KBM-7 (cell line): ENCODE results near the gene RGS14.
"Not testable (repeated sequence)": the region's sequence is repeated elsewhere in the genome, so short reads cannot be mapped to it uniquely, and the experiment has no call there.

ENCODE experiments used
- DNase-seq: peaks from one replicate; pipeline ENCODE4 v3.0.0-alpha.2; 2015
- in situ Hi-C: fragments of 300-500 bp; cut with MboI; formaldehyde crosslinking; loops from 2 replicates; pipeline ENCODE4 v1.14.3; 2020; ENCODE audit warnings: low sequenced_read_pairs, low pct_unique_long_range_greater_than_20kb, mixed read lengths

RGS14 gene

GRCh38 chr5:177343000-177343399 is 14.7 kb upstream of the RGS14 start:
- DNase-seq, in situ Hi-C loops: not testable (repeated sequence)

GRCh38 chr5:177343777-177344176 is 13.9 kb upstream of the RGS14 start:
- in situ Hi-C loops, result no loop called here

GRCh38 chr5:177344891-177345290 is 12.8 kb upstream of the RGS14 start:
- no peak for DNase-seq
- in situ Hi-C loops, result no loop called here

More at GRCh38 chr5:177343777-177344176, 13.9 kb upstream of the RGS14 start:
- no peak for DNase-seq

- in situ Hi-C loops, result no loop called here
- no peak for DNase-seq
Measured at GRCh38 chr5:177346820-177347219, 10.9 kb upstream of the RGS14 start.

GRCh38 chr5:177347699-177348098 is 10.0 kb upstream of the RGS14 start:
- in situ Hi-C loops, result no loop called here
- DNase-seq, result no peak

DNA sequence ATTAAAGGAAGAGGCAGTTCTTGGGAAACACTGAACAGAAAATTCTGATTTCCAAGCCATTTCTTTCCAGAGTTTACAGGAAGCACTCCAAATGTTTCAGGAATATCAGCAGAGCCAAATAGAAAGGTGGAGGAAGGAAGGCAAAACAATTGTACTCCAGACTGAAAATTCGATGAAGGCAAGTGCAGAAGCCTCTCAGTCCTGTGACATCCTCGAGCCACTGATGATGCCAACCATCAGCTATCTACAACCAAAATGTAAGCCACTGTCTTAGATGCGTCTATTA is 8.4 kb upstream of the RGS14 start:
- no peak for DNase-seq
- in situ Hi-C loops, result no loop called here

- DNase-seq, result no peak
- in situ Hi-C loops, result no loop called here
Measured at GRCh38 chr5:177349762-177350161, 8.0 kb upstream of the RGS14 start.

DNA sequence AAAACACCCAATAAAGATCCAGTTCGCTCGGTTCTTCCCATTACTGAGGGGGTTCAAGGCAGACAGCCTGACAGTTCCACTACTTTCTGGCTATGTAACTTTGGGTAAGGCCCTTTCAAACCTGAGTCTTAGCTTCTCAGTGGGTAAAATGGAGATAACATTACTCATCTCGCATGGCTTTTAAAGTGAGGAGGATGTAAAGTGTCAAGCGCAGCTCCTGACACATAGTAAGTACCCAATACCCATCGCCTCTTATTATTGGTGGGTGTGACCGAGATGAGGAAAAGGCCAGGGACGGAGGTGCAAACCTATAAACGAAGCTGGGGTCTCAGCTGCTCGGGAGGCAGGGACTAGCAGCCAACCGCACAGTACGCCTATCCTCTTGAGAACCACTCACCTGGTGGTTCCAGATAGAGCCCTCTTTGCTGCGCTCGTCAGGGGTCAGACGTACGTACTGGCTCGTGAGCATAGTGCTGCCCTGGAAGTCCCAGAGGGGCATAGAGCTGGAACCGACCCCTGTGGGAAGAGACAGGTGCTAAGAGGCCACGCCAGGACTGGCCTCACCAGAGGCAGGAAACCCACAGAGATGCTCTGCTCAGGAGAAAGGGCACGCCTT is 6.8 kb upstream of the RGS14 start:
- in situ Hi-C loops, result no loop called here
- no peak for DNase-seq

GRCh38 chr5:177351392-177352329 is 6.1 kb upstream of the RGS14 start, which contains the start of gene LMAN2:
LMAN2 (minus strand) TSS chr5:177351668; CDS start chr5:177351647, 21 bp downstream.
- DNase-seq, result peak; percentile 97
- in situ Hi-C loops, result no loop called here

GRCh38 chr5:177353093-177353492 is 4.6 kb upstream of the RGS14 start:
- DNase-seq, result peak; percentile 83

GRCh38 chr5:177354256-177354655 is 3.5 kb upstream of the RGS14 start:
- in situ Hi-C loops, result no loop called here
- no peak for DNase-seq

More at GRCh38 chr5:177353093-177353492, 4.6 kb upstream of the RGS14 start:
- in situ Hi-C loops, result no loop called here

DNA sequence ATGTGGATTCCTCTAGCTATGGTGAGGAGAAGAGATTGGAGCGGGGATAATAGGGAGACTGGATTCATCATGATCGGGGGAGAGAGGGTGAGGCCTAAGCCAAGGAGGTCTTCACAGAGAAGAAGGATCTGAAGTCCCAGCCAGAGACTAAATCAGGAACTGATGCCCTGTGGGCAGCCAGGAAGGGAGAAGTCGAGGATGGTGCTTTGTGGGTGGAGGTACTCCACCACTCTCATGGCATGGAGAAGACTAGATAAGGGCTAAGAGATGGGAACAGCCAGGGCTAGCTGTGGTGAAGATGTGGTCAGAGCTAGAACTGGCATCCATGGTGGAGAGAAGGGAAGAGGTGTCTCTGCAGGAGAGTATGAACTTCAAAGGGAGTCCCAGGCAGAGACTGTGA is 3.0 kb upstream of the RGS14 start:
- in situ Hi-C loops, result no loop called here
- no peak for DNase-seq

- in situ Hi-C loops, result no loop called here
Measured at GRCh38 chr5:177355162-177355867, 2.4 kb upstream of the RGS14 start.

GRCh38 chr5:177355868-177356168 is 1.9 kb upstream of the RGS14 start:
- in situ Hi-C loops, result no loop called here
- DNase-seq, result peak; percentile 44

More at GRCh38 chr5:177355162-177355867, 2.4 kb upstream of the RGS14 start:
- no peak for DNase-seq

DNA sequence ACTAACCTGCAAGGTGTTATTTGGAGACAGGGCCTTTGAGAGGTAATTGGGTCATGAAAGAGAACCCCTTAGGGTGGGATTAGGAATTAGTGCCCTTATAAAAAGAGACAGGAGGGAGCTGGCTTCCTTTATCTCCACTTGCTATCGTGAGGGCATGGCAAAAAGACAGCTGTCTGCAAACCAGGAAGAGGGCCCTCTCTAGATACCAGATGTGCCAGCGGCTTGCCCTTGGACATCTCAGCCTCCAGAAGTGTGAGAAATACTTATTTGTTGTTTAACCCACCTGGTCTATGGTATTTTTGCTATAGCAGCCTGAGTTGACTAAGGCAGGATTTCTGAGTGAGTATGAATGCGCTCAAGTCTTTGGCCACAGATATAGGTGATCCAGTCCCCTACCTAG is 978 bp upstream of the RGS14 start:
- in situ Hi-C loops, result no loop called here
- no peak for DNase-seq

GRCh38 chr5:177357146-177357458 is 622 bp upstream of the RGS14 start:
- no peak for DNase-seq
- in situ Hi-C loops, result no loop called here

GRCh38 chr5:177358370-177358819 is 671 bp downstream of the RGS14 start:
- in situ Hi-C loops, result no loop called here
- no peak for DNase-seq

DNA sequence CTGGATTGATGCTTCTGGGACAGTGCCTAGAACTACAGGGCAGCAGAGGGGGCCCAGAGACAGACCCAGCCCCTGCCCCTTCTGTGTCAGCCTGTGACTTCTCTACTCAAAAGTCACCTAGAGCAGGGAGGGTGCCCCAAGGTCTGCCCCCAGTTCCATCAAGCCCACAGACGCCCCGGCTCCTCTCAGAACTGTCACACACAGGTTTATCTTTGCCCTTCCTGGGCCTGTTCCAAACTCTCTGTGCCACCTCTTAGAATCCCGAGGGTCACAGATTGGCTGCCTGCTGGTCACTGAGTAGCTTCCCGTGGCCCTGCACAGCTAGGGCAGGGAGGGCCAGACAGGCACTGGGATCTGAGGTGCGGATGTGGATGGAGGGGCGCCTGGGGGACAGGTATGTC is 1.7 kb downstream of the RGS14 start:
- in situ Hi-C loops, result no loop called here
- DNase-seq, result no peak

DNA sequence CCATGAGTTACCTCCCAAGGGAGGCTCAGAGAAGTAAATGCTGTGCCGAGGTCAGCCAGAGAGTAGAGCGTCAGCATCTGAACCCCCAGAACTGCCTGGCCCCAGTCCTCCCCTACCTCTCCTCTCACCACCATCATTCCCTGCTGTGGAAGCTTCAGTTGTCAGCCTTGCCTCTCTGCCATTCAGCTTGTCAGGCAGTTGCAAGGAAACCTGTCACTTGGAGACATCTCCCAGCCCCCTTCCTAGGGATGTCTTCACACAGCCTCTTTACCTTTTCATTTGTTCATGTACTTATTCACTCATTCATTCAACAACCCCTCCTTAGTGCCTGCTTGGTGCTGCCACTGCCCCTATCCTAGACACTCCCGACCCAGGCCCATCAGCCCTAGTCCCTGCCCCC is 2.1 kb downstream of the RGS14 start:
- in situ Hi-C loops, result no loop called here
- DNase-seq, result no peak

- in situ Hi-C loops, DNase-seq: not testable (repeated sequence)
Measured at GRCh38 chr5:177360740-177361139, 3.0 kb downstream of the RGS14 start.
